Liver (tissue), 9 donors: ENCODE data around the gene UBR4. TPM values are rescaled to one million over a fixed set of nuclear protein-coding genes. Genes with fewer than 3 reads are reported as not detected.

ENCODE experiments used
- DNase-seq: peaks from one replicate; pipeline ENCODE4 v3.0.0-alpha.2; 2017; ENCODE audit warnings: low spot score
- H3K27ac ChIP-seq, 2 donors: one replicate each; pipeline ENCODE4 v1.7.0; 2013; ENCODE audit warnings: inconsistent platforms in 2 of 2, low read length in 2 of 2, control low read depth in 1 of 2, low read depth in 1 of 2, mild to moderate bottlenecking in 1 of 2
- H3K27me3 ChIP-seq, 4 donors: one replicate each; pipeline versions ENCODE4 v1.6.1 to v1.7.0; 2013; ENCODE audit warnings: low read length in 3 of 4, inconsistent platforms in 1 of 4, mild to moderate bottlenecking in 1 of 4, moderate library complexity in 1 of 4; ENCODE audit not compliant: control insufficient read depth in 4 of 4, insufficient read depth in 4 of 4
- H3K36me3 ChIP-seq, 4 donors: one replicate each; pipeline versions ENCODE4 v1.6.1 to v1.7.0; 2013; ENCODE audit warnings: low read length in 3 of 4, mild to moderate bottlenecking in 3 of 4, low read depth in 1 of 4, moderate library complexity in 1 of 4; ENCODE audit not compliant: control insufficient read depth in 4 of 4, insufficient read depth in 3 of 4
- H3K4me1 ChIP-seq, 4 donors: one replicate each; pipeline versions ENCODE4 v1.6.1 to v1.7.0; 2013; ENCODE audit warnings: low read length in 3 of 4, mild to moderate bottlenecking in 3 of 4, moderate library complexity in 1 of 4; ENCODE audit not compliant: control insufficient read depth in 4 of 4, insufficient read depth in 4 of 4
- H3K4me3 ChIP-seq, 3 donors: one replicate each; pipeline versions ENCODE4 v1.6.1 to v1.7.0; 2013; ENCODE audit warnings: low read length in 3 of 3, control low read depth in 1 of 3, low read depth in 1 of 3, mild to moderate bottlenecking in 1 of 3
- H3K9ac ChIP-seq, 2 donors: one replicate each; pipeline ENCODE4 v1.7.0; 2013; ENCODE audit warnings: low read length in 2 of 2, mild to moderate bottlenecking in 2 of 2, moderate library complexity in 2 of 2, control low read depth in 1 of 2, low read depth in 1 of 2
- H3K9me3 ChIP-seq, 4 donors: one replicate each; pipeline versions ENCODE4 v1.6.1 to v1.7.0; 2013; ENCODE audit warnings: low read length in 3 of 4; ENCODE audit not compliant: control insufficient read depth in 4 of 4
- EGR1 ChIP-seq, 2 donors: IDR thresholded peaks; 2 replicates each; pipeline ENCODE4 v1.6.1; 2016 to 2018; ENCODE audit warnings: antibody characterized with exemption in 2 of 2, low read depth in 2 of 2
- FOXA1 ChIP-seq: IDR thresholded peaks from 2 replicates; pipeline ENCODE4 v1.6.1; 2016; ENCODE audit warnings: antibody characterized with exemption
- FOXA2 ChIP-seq: IDR thresholded peaks from 2 replicates; pipeline ENCODE4 v1.6.1; 2016; ENCODE audit warnings: antibody characterized with exemption
- GABPA ChIP-seq, 2 donors: IDR thresholded peaks in 1 of 2; conservative IDR thresholded peaks in 1 of 2; 2 replicates each; pipeline ENCODE4 v1.6.1; 2016; ENCODE audit warnings: antibody characterized with exemption in 2 of 2, mild to moderate bottlenecking in 1 of 2, moderate library complexity in 1 of 2
- HNF4A ChIP-seq, 2 donors: conservative IDR thresholded peaks; 2 replicates each; pipeline ENCODE4 v1.6.1; 2016; ENCODE audit warnings: antibody characterized with exemption in 2 of 2, mild to moderate bottlenecking in 2 of 2
- HNF4G ChIP-seq: IDR thresholded peaks from 2 replicates; pipeline ENCODE4 v1.6.1; 2016; ENCODE audit warnings: antibody characterized with exemption
- NR2F2 ChIP-seq: IDR thresholded peaks from 2 replicates; pipeline ENCODE4 v1.6.1; 2016; ENCODE audit warnings: antibody characterized with exemption
- RXRA ChIP-seq, 2 donors: IDR thresholded peaks; 2 replicates each; pipeline ENCODE4 v1.6.1; 2017 to 2018; ENCODE audit warnings: antibody characterized with exemption in 2 of 2, mild to moderate bottlenecking in 1 of 2
- TAF1 ChIP-seq: conservative IDR thresholded peaks from 2 replicates; pipeline ENCODE4 v1.6.1; 2016; ENCODE audit warnings: antibody characterized with exemption, mild to moderate bottlenecking
- WGBS: extraction: QIAGEN DNeasy Blood & Tissue Kit; methylation state at CpG from one replicate; pipeline ENCODE4 v1.1.7; 2013; 5-methylcytosine and 5-hydroxymethylcytosine counted together
- polyA plus RNA-seq, 2 donors: library from polyadenylated mRNA; stranded (reverse) in 1 of 2; unstranded in 1 of 2; fragments of 200-250 nt in 1 of 2; fragments of >200 nt in 1 of 2; fragmentation: Nextera tagmentation in 1 of 2; extraction: Ambion mirVana in 1 of 2; gene quantifications; one replicate each; pipeline versions ENCODE4 v1.2.1 to v1.2.3, GENCODE V29; 2013 to 2015
- total RNA-seq, 2 donors: library from RNA; depleted of rRNA; stranded (reverse); fragments of >200 nt; gene quantifications; one replicate each; pipeline ENCODE4 v1.2.3, GENCODE V29; 2014
- TF ChIP-seq, protein P1 (sequence below): IDR thresholded peaks from 2 replicates; pipeline ENCODE4 v1.6.1; 2016; ENCODE audit warnings: antibody characterized with exemption, mild to moderate bottlenecking
- TF ChIP-seq, protein P2 (sequence below): IDR thresholded peaks from 2 replicates; pipeline ENCODE4 v1.6.1; 2016; ENCODE audit warnings: antibody characterized with exemption
- TF ChIP-seq, protein P3 (sequence below): IDR thresholded peaks from 2 replicates; pipeline ENCODE4 v1.6.1; 2016; ENCODE audit warnings: antibody characterized with exemption
- TF ChIP-seq, protein P4 (sequence below): IDR thresholded peaks from 2 replicates; pipeline ENCODE4 v1.6.1; 2016; ENCODE audit warnings: antibody characterized with exemption
- donor health status: healthy.
- donor health status: healthy.
- donor health status: healthy.
- donor health status: healthy.
- donor health status: healthy.

Gene UBR4
- total and polyA plus RNA-seq, 4 donors: 45.4 to 156 (median 86.9) TPM

DNA sequence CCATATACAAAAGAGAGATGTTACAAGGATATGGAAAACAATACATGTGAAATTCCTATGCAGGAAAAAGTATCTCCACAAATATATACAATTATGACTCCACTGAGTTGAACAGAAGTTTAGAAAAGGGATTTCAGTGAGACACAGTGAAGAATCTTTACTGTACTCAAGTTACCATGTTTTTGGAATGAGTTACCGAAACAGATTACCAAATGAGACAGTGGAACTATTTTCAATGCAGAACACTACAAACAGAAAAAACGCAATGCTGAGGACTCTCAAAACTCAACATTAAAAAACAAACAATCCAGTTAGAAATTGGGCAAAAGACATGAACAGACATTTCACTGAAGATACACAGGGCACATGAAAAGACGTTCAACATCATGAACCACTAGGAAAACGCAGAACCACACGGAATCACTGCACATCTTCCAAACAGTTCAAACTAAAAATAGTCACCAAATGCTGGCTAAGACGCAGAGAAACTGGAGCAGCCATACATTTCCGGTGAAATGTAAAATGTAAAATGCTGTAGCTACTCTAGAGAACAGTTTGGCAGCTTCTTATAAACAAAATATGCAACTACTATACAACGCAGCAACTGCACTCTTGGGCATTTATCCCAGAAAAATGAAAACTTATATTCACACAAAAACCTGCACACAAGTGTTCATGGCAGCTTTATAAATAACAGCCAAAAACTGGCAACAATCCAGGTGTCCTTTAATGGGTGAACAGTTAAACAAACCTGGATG, 118.7 kb downstream of the UBR4 start:
- no peak overlapping the region for H3K4me3 ChIP-seq
- no peaks in the 10 kb centered on the region for H3K9me3 ChIP-seq
- no peak for TF ChIP-seq EGR1 (IDR thresholded peaks at IDR 0.05; ENCODE audit: low read depth in 2 of 2)
- no peak for TF ChIP-seq FOXA1
- TF ChIP-seq, protein P1, sequence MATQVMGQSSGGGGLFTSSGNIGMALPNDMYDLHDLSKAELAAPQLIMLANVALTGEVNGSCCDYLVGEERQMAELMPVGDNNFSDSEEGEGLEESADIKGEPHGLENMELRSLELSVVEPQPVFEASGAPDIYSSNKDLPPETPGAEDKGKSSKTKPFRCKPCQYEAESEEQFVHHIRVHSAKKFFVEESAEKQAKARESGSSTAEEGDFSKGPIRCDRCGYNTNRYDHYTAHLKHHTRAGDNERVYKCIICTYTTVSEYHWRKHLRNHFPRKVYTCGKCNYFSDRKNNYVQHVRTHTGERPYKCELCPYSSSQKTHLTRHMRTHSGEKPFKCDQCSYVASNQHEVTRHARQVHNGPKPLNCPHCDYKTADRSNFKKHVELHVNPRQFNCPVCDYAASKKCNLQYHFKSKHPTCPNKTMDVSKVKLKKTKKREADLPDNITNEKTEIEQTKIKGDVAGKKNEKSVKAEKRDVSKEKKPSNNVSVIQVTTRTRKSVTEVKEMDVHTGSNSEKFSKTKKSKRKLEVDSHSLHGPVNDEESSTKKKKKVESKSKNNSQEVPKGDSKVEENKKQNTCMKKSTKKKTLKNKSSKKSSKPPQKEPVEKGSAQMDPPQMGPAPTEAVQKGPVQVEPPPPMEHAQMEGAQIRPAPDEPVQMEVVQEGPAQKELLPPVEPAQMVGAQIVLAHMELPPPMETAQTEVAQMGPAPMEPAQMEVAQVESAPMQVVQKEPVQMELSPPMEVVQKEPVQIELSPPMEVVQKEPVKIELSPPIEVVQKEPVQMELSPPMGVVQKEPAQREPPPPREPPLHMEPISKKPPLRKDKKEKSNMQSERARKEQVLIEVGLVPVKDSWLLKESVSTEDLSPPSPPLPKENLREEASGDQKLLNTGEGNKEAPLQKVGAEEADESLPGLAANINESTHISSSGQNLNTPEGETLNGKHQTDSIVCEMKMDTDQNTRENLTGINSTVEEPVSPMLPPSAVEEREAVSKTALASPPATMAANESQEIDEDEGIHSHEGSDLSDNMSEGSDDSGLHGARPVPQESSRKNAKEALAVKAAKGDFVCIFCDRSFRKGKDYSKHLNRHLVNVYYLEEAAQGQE: no peak
- TF ChIP-seq, protein P2, sequence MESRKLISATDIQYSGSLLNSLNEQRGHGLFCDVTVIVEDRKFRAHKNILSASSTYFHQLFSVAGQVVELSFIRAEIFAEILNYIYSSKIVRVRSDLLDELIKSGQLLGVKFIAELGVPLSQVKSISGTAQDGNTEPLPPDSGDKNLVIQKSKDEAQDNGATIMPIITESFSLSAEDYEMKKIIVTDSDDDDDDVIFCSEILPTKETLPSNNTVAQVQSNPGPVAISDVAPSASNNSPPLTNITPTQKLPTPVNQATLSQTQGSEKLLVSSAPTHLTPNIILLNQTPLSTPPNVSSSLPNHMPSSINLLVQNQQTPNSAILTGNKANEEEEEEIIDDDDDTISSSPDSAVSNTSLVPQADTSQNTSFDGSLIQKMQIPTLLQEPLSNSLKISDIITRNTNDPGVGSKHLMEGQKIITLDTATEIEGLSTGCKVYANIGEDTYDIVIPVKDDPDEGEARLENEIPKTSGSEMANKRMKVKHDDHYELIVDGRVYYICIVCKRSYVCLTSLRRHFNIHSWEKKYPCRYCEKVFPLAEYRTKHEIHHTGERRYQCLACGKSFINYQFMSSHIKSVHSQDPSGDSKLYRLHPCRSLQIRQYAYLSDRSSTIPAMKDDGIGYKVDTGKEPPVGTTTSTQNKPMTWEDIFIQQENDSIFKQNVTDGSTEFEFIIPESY: no peak
- TF ChIP-seq, protein P3, sequence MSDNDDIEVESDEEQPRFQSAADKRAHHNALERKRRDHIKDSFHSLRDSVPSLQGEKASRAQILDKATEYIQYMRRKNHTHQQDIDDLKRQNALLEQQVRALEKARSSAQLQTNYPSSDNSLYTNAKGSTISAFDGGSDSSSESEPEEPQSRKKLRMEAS: no peak
- no peak for TF ChIP-seq FOXA2
- TF ChIP-seq GABPA (IDR thresholded peaks at IDR 0.05 in 1 of 2, conservative IDR thresholded peaks at IDR 0.05 in 1 of 2): no peak
- no peak for TF ChIP-seq TAF1
- TF ChIP-seq RXRA (IDR thresholded peaks at IDR 0.05): no peak
- no peak for TF ChIP-seq HNF4G
- no peak for TF ChIP-seq HNF4A (conservative IDR thresholded peaks at IDR 0.05)
- peaks cover 3 to 36% (median 27%) of the 10 kb centered on the region in 4 donors for H3K4me1 ChIP-seq
- WGBS: 69% methylated on average over 8 of the region's 8 CpGs
- no peaks in the 10 kb centered on the region for H3K27me3 ChIP-seq
- H3K36me3 ChIP-seq: peaks cover 22 to 79% (median 65%) of the 10 kb centered on the region in 4 donors
- H3K27ac ChIP-seq: no peak overlapping the region
- no peak overlapping the region for H3K9ac ChIP-seq
- DNase-seq: no peak

DNA sequence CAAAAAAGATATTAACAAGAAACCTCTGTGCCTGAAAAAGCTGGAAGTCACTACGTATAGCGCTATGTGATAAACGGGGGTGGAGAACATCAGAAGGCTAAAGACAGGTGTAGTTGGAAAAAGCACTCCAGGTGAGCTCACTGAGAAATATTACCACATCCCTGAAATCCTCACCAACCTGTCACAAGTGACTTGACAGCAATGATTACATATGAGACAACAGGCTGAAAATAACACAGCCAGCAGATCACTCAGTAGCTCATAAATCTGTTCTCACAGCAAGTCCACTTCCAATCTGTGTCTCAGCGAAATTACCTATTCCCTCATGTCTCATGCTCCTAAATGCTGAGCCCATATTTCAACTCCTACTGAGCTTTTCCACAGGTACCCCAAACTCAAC, 120.5 kb downstream of the UBR4 start:
- no peaks in the 10 kb centered on the region for H3K27me3 ChIP-seq

More for the DNA sequence above, 120.5 kb downstream of the UBR4 start:
- H3K36me3 ChIP-seq: peaks cover 18 to 72% (median 56%) of the 10 kb centered on the region in 4 donors
- peaks cover 3 to 42% (median 32%) of the 10 kb centered on the region in 4 donors for H3K4me1 ChIP-seq
- H3K4me3 ChIP-seq: no peak overlapping the region
- TF ChIP-seq RXRA (IDR thresholded peaks at IDR 0.05): no peak
- TF ChIP-seq, protein P4, sequence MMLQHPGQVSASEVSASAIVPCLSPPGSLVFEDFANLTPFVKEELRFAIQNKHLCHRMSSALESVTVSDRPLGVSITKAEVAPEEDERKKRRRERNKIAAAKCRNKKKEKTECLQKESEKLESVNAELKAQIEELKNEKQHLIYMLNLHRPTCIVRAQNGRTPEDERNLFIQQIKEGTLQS: no peak
- TF ChIP-seq, protein P1: no peak
- no peak for TF ChIP-seq FOXA2
- no peak for TF ChIP-seq HNF4G
- TF ChIP-seq TAF1: no peak
- no peak for TF ChIP-seq NR2F2
- no peak for TF ChIP-seq HNF4A (conservative IDR thresholded peaks at IDR 0.05)
- TF ChIP-seq GABPA (IDR thresholded peaks at IDR 0.05 in 1 of 2, conservative IDR thresholded peaks at IDR 0.05 in 1 of 2): no peak
- DNase-seq: no peak
- H3K27ac ChIP-seq: no peak overlapping the region
- 95% methylated on average over 4 of the region's 4 CpGs for WGBS
- H3K9ac ChIP-seq: no peak overlapping the region
- H3K9me3 ChIP-seq: no peaks in the 10 kb centered on the region
